Measurements from ENCODE around the gene SLC16A12.

DNA sequence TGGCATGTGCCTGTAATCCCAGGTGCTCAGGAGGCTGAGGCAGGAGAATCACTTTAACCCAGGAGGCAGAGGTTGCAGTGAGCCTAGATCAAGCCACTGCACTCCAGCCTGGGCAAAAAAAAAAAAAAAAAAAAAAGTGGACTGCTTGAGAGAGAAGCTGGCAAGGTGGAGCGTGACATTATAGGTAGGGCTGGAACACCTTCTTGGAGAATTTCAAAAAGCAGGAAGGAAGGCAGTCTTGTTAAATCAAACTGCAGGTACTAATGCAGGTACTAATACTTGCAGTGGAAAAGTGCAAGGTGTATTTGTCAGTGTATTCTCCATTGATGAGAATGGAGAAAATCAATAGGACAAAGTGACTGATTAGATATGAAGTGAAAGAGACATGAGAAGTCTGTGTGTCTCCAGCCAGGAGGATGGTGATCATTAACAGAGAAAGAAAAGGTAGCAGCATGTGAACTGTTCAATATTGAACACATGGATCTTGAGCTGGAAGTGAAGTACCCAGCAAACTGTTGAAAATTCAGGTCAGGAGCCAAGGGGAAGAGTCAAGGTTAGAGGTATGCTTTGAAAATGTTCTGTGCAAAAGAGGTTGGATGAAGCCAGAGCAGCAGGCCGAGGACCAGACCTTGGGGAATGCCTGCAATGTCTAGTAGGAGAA, 12.6 kb upstream of the SLC16A12 start:
- TF ChIP-seq ZNF660 (CRISPR knock-in tag; IDR thresholded peaks at IDR 0.05; ENCODE audit: borderline replicate concordance, low read depth) (no peak), YY1 (IDR thresholded peaks at IDR 0.05; ENCODE audit: insufficient read depth, insufficient replicate concordance, low read depth, low read length) (no peak), JUN (CRISPR knock-in tag; IDR thresholded peaks at IDR 0.05) (no peak), BORCS8-MEF2B (CRISPR knock-in tag; IDR thresholded peaks at IDR 0.05) (no peak), POLR2A (IDR thresholded peaks at IDR 0.05; ENCODE audit: insufficient read depth in 1 of 2, low read depth in 2 of 2, low read length in 2 of 2) (no peak), ETV6 (CRISPR knock-in tag; conservative IDR thresholded peaks at IDR 0.05) (no peak), THAP11 (CRISPR knock-in tag; IDR thresholded peaks at IDR 0.05) (no peak), CEBPB (IDR thresholded peaks at IDR 0.05; ENCODE audit: borderline replicate concordance, low read depth, low read length) (no peak), HOXA7 (CRISPR knock-in tag; IDR thresholded peaks at IDR 0.05) (no peak), BRCA1 (CRISPR knock-in tag; IDR thresholded peaks at IDR 0.05) (no peak)
- TF ChIP-seq, protein P1, sequence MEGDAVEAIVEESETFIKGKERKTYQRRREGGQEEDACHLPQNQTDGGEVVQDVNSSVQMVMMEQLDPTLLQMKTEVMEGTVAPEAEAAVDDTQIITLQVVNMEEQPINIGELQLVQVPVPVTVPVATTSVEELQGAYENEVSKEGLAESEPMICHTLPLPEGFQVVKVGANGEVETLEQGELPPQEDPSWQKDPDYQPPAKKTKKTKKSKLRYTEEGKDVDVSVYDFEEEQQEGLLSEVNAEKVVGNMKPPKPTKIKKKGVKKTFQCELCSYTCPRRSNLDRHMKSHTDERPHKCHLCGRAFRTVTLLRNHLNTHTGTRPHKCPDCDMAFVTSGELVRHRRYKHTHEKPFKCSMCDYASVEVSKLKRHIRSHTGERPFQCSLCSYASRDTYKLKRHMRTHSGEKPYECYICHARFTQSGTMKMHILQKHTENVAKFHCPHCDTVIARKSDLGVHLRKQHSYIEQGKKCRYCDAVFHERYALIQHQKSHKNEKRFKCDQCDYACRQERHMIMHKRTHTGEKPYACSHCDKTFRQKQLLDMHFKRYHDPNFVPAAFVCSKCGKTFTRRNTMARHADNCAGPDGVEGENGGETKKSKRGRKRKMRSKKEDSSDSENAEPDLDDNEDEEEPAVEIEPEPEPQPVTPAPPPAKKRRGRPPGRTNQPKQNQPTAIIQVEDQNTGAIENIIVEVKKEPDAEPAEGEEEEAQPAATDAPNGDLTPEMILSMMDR (CRISPR knock-in tag; IDR thresholded peaks at IDR 0.05) = no peak
